Measurements from ENCODE around the gene LAMA5.

Gene LAMA5

GRCh38 chr20:62357681-62358080, 9.4 kb downstream of the LAMA5 start:
- DNase-seq, result no peak

- DNase-seq, result no peak
Observed at GRCh38 chr20:62357187-62357667, 9.9 kb downstream of the LAMA5 start.

- DNase-seq, result no peak
Observed at GRCh38 chr20:62356589-62357186, 10.4 kb downstream of the LAMA5 start.

- DNase-seq, result no peak
Observed at GRCh38 chr20:62355878-62356588, 11.1 kb downstream of the LAMA5 start.

GRCh38 chr20:62355516-62355877, 11.6 kb downstream of the LAMA5 start:
- DNase-seq, result no peak

GRCh38 chr20:62354811-62355341, 12.2 kb downstream of the LAMA5 start:
- DNase-seq, result no peak

GRCh38 chr20:62354031-62354808, 12.9 kb downstream of the LAMA5 start:
- DNase-seq, result no peak

GRCh38 chr20:62353289-62354030, 13.7 kb downstream of the LAMA5 start:
- no peak for DNase-seq

- no peak for DNase-seq
Observed at GRCh38 chr20:62352402-62353288, 14.5 kb downstream of the LAMA5 start.

GRCh38 chr20:62351469-62352401, 15.4 kb downstream of the LAMA5 start:
- DNase-seq, result no peak

GRCh38 chr20:62350629-62351422, 16.3 kb downstream of the LAMA5 start:
- DNase-seq, result no peak

- DNase-seq, result no peak
Observed at GRCh38 chr20:62350098-62350628, 16.9 kb downstream of the LAMA5 start.

GRCh38 chr20:62349556-62350097, 17.5 kb downstream of the LAMA5 start:
- no peak for DNase-seq

GRCh38 chr20:62348604-62349003, 18.5 kb downstream of the LAMA5 start:
- no peak for DNase-seq

GRCh38 chr20:62347445-62347844, 19.7 kb downstream of the LAMA5 start:
- no peak for DNase-seq

GRCh38 chr20:62347151-62347404, 20.0 kb downstream of the LAMA5 start:
- DNase-seq, result no peak

- no peak for DNase-seq
Observed at GRCh38 chr20:62346398-62347150, 20.5 kb downstream of the LAMA5 start.

GRCh38 chr20:62345681-62346370, 21.3 kb downstream of the LAMA5 start:
- no peak for DNase-seq

Measured in SIG-M5 (cell line).